IMR-90 (cell line): ENCODE measurements around the gene COL5A1. TPM values are rescaled to one million over a fixed set of nuclear protein-coding genes. Genes with fewer than 3 reads are reported as not detected.

ENCODE experiments used
- ATAC-seq: fragments of 200-7000 bp; cut with Tn5 transposase; 2 replicates; pipeline ENCODE4 v1.9.1; 2020; ENCODE audit warnings: low read depth, mild to moderate bottlenecking, moderate library complexity
- BruUV-seq: library from RNA; stranded (reverse); fragments of 400-500 nt; replicated peaks from 2 replicates; lab custom pipeline; 2021; lab: Mats Ljungman, UMichigan
- CTCF ChIA-PET: fragments of 300-600 bp; formaldehyde crosslinking; extraction: SDS; loops from one replicate; lab custom pipeline; 2021; ENCODE audit warnings: antibody characterized with exemption; lab: Yijun Ruan, JAX
- POLR2A ChIA-PET: fragments of 300-600 bp; sonication (Branson Sonifier 250); formaldehyde crosslinking; loops from one replicate; lab custom pipeline; 2022; ENCODE audit warnings: antibody characterized with exemption; ENCODE audit not compliant: unreplicated experiment; lab: Charles Lee
- DNase-seq: peaks from one replicate; pipeline ENCODE4 v3.0.0; 2013
- H2AFZ ChIP-seq: replicated peaks from 2 replicates; pipeline ENCODE3; 2013; ENCODE audit warnings: low read length, mild to moderate bottlenecking; ENCODE audit not compliant: poor library complexity
- H2AK5ac ChIP-seq: 2 replicates; pipeline ENCODE4 v1.6.1; 2013; ENCODE audit warnings: low read depth, low read length, inconsistent platforms
- H2AK9ac ChIP-seq: replicated peaks from 2 replicates; pipeline ENCODE3; 2013; ENCODE audit warnings: mild to moderate bottlenecking, low read depth, low read length, moderate library complexity; ENCODE audit not compliant: poor library complexity
- H2BK120ac ChIP-seq: 2 replicates; pipeline ENCODE4 v1.6.1; 2013; ENCODE audit warnings: low read depth, low read length, inconsistent platforms
- H2BK15ac ChIP-seq: 3 replicates; pipeline ENCODE4 v1.6.1; 2013; ENCODE audit warnings: low read depth, low read length, inconsistent platforms
- H2BK20ac ChIP-seq: 2 replicates; pipeline ENCODE4 v1.6.1; 2013; ENCODE audit warnings: low read depth, mild to moderate bottlenecking, inconsistent platforms, low read length, moderate library complexity
- H2BK5ac ChIP-seq: 2 replicates; pipeline ENCODE4 v1.6.1; 2013; ENCODE audit warnings: mild to moderate bottlenecking, low read depth, low read length, inconsistent platforms; ENCODE audit not compliant: poor library complexity, severe bottlenecking
- H3K14ac ChIP-seq: replicated peaks from 2 replicates; pipeline ENCODE4 v1.6.1; 2013; ENCODE audit warnings: low read depth, low read length, inconsistent platforms
- H3K18ac ChIP-seq: 2 replicates; pipeline ENCODE4 v1.6.1; 2013; ENCODE audit warnings: low read depth, low read length, control low read depth
- H3K23ac ChIP-seq: 2 replicates; pipeline ENCODE4 v1.6.1; 2013; ENCODE audit warnings: low read depth, low read length, inconsistent platforms
- H3K27ac ChIP-seq: 2 replicates; pipeline ENCODE4 v1.5.1; 2013; ENCODE audit warnings: mild to moderate bottlenecking, control low read depth, low read length; ENCODE audit not compliant: insufficient read depth
- H3K27me3 ChIP-seq: 2 replicates; pipeline ENCODE4 v1.6.1; 2013; ENCODE audit warnings: low read length; ENCODE audit not compliant: control insufficient read depth, insufficient read depth
- H3K36me3 ChIP-seq: 2 replicates; pipeline ENCODE4 v1.6.1; 2013; ENCODE audit warnings: low read length, mixed read lengths; ENCODE audit not compliant: control insufficient read depth, insufficient read depth
- H3K4ac ChIP-seq: 2 replicates; pipeline ENCODE4 v1.6.1; 2013; ENCODE audit warnings: low read depth, low read length, inconsistent platforms
- H3K4me1 ChIP-seq: 2 replicates; pipeline ENCODE4 v1.6.1; 2013; ENCODE audit warnings: low read length, mixed read lengths; ENCODE audit not compliant: control insufficient read depth, insufficient read depth
- H3K4me2 ChIP-seq: 2 replicates; pipeline ENCODE4 v1.6.1; 2013; ENCODE audit warnings: low read depth, mild to moderate bottlenecking, control low read depth, low read length, moderate library complexity
- H3K4me3 ChIP-seq: 2 replicates; pipeline ENCODE4 v1.5.1; 2013; ENCODE audit warnings: low read depth, mild to moderate bottlenecking, control low read depth, low read length, moderate library complexity; ENCODE audit not compliant: insufficient read depth
- H3K56ac ChIP-seq: 2 replicates; pipeline ENCODE4 v1.6.1; 2013; ENCODE audit warnings: low read length, inconsistent platforms; ENCODE audit not compliant: insufficient read depth; ENCODE audit errors: extremely low read depth
- H3K79me1 ChIP-seq, 2 experiments: 2 replicates each; pipeline ENCODE4 v1.6.1; 2013; ENCODE audit warnings: low read length in 2 of 2, inconsistent platforms in 1 of 2, low read depth in 1 of 2
- H3K9ac ChIP-seq: 2 replicates; pipeline ENCODE4 v1.6.1; 2013; ENCODE audit warnings: low read depth, low read length, control low read depth
- H3K9me1 ChIP-seq: 2 replicates; pipeline ENCODE4 v1.6.1; 2013; ENCODE audit warnings: low read length, inconsistent platforms; ENCODE audit not compliant: insufficient read depth
- H3K9me3 ChIP-seq: 2 replicates; pipeline ENCODE4 v1.6.1; 2013; ENCODE audit warnings: low read length; ENCODE audit not compliant: control insufficient read depth, insufficient read depth
- H4K20me1 ChIP-seq: 2 replicates; pipeline ENCODE4 v1.6.1; 2013; ENCODE audit warnings: low read length, inconsistent platforms; ENCODE audit not compliant: insufficient read depth
- H4K5ac ChIP-seq: 2 replicates; pipeline ENCODE4 v1.6.1; 2013; ENCODE audit warnings: mild to moderate bottlenecking, low read depth, low read length, control low read depth
- H4K8ac ChIP-seq, 2 experiments: 2 replicates each; pipeline ENCODE4 v1.6.1; 2013; ENCODE audit warnings: low read depth in 2 of 2, low read length in 2 of 2, control low read depth in 1 of 2, inconsistent platforms in 1 of 2
- H4K91ac ChIP-seq: 2 replicates; pipeline ENCODE4 v1.6.1; 2013; ENCODE audit warnings: low read depth, low read length, inconsistent platforms; ENCODE audit not compliant: insufficient read depth
- CEBPB ChIP-seq: IDR thresholded peaks from 2 replicates; pipeline ENCODE4 v1.6.1; 2012; ENCODE audit warnings: low read depth, low read length, improper control_type of control experiment
- CHD1 ChIP-seq: IDR thresholded peaks from 2 replicates; pipeline ENCODE4 v1.6.1; 2012; ENCODE audit warnings: low read depth, low read length, improper control_type of control experiment
- MAFK ChIP-seq: IDR thresholded peaks from 2 replicates; pipeline ENCODE4 v1.6.1; 2012; ENCODE audit warnings: low read depth, low read length, improper control_type of control experiment
- MAZ ChIP-seq: IDR thresholded peaks from 2 replicates; pipeline ENCODE4 v1.6.1; 2012; ENCODE audit warnings: low read depth, mild to moderate bottlenecking, low read length, improper control_type of control experiment, moderate library complexity, borderline replicate concordance
- NFE2L2 ChIP-seq: fragments of 150-350 bp; IDR thresholded peaks from 2 replicates; pipeline ENCODE4 v1.6.1; 2016; ENCODE audit warnings: low read depth, mild to moderate bottlenecking, low read length
- RAD21 ChIP-seq: IDR thresholded peaks from 2 replicates; pipeline ENCODE4 v1.6.1; 2012; ENCODE audit warnings: low read length, improper control_type of control experiment
- RCOR1 ChIP-seq: IDR thresholded peaks from 2 replicates; pipeline ENCODE4 v1.6.1; 2012; ENCODE audit warnings: mild to moderate bottlenecking, low read length, improper control_type of control experiment; ENCODE audit not compliant: insufficient replicate concordance
- RFX5 ChIP-seq: IDR thresholded peaks from 2 replicates; pipeline ENCODE4 v1.8.0; 2012; ENCODE audit warnings: low read depth, mild to moderate bottlenecking, low read length, moderate library complexity
- WGBS, 2 experiments: methylation state at CpG; one replicate each; pipeline versions ENCODE4 v1.1.5 to v1.1.7; 2013; ENCODE audit warnings: missing lambda C conversion rate in 2 of 2; ENCODE audit not compliant: insufficient read length in 1 of 2; ENCODE audit errors: extremely low coverage in 2 of 2; 5-methylcytosine and 5-hydroxymethylcytosine counted together
- dilution Hi-C: fragments of 300-500 bp; cut with HindIII; formaldehyde crosslinking; loops from one replicate; pipeline ENCODE4 v1.14.3; 2018; ENCODE audit warnings: low sequenced_read_pairs; ENCODE audit not compliant: unreplicated experiment
- in situ Hi-C: fragments of 300-500 bp; cut with MboI; formaldehyde crosslinking; loops from 3 replicates; pipeline ENCODE4 v1.14.3; 2019; ENCODE audit warnings: low sequenced_read_pairs, inconsistent platforms, mixed read lengths
- intact Hi-C: fragments of 100-400 bp; cut with micrococcal nuclease; formaldehyde crosslinking; loops from 2 replicates; pipeline ENCODE4 v1.10.0; 2022
- polyA plus RNA-seq, 3 experiments: library from polyadenylated mRNA; depleted of rRNA; stranded (reverse); fragments of >200 nt; gene quantifications; 2 replicates each; pipeline ENCODE4 v1.2.3, GENCODE V29; 2012; ENCODE audit warnings: low replicate concordance in 1 of 3
- total RNA-seq: library from RNA; depleted of rRNA; stranded (reverse); fragments of >200 nt; gene quantifications from 2 replicates; pipeline ENCODE4 v1.2.3, GENCODE V29; 2012
- TF ChIP-seq, protein P1 (sequence below): conservative IDR thresholded peaks from 2 replicates; pipeline ENCODE4 v1.5.1; 2012; ENCODE audit warnings: mild to moderate bottlenecking, low read depth, low read length, improper control_type of control experiment
- TF ChIP-seq, protein P2 (sequence below): fragments of 150-350 bp; IDR thresholded peaks from 2 replicates; pipeline ENCODE4 v1.6.1; 2017; ENCODE audit warnings: mild to moderate bottlenecking, antibody characterized with exemption, low read length, low read depth

The COL5A1 gene
- total and polyA plus RNA-seq, 2 of the 4 experiments (the other 2 are of a cell fraction): 19.2 to 173 TPM

DNA sequence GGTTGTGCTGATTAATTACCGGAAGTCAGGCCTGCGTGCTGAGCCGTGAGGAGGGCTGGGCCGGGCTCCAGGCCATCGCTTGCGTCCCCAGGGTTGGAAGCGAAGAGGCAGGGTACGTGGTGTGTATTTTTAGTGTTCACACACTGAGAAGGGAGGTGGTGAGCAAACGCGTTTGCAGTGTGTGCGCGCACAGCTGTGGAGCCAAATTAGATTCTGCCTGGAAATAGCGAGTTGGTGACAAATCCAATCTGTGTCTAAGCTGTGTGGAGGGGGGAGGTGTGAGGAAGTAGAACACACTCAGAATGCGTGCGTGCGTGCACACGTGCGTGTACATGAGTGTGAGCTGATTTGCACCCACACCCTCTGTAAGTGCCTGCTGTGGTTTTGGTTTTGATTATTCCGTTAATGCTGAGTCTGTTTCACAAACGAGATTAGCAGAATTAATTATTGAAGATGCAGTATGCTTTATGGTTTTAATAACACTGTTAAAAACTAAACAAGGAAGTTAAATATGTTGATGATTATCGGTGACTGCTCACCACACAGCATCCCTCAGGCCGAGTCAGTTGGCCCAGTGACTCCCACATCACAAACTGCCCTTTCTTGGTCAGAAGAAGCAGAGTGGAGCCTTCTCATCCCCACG is 127.2 kb downstream of the COL5A1 start:
- Histone ChIP-seq H2BK5ac (peak overlapping the region; percentile 34), H2BK20ac (no peak overlapping the region), H3K9ac (no peak overlapping the region), H2AFZ (no peak overlapping the region), H3K9me3 (no peaks in the 10 kb centered on the region), H4K91ac (no peak overlapping the region), H2BK15ac (no peak overlapping the region; the same call in 2 of the 3 replicates), H3K4me1 (peaks cover 2% of the 10 kb centered on the region; the same call in 1 of the 2 replicates), H3K9me1 (peaks cover 9% of the 10 kb centered on the region), H3K4me2 (no peak overlapping the region), H3K4me3 (no peak overlapping the region), H3K14ac (no peak overlapping the region), H4K20me1 (peaks cover 32% of the 10 kb centered on the region), H2AK9ac (no peak overlapping the region), H3K23ac (no peak overlapping the region), H4K5ac (no peak overlapping the region), H4K8ac (no peak overlapping the region), H3K18ac (no peak overlapping the region), H3K56ac (no peak overlapping the region), H2AK5ac (no peak overlapping the region), H3K4ac (no peak overlapping the region; the same call in 1 of the 2 replicates), H3K79me1 (peaks cover 7 to 77% of the 10 kb centered on the region in 2 experiments; a peak in 3 of 4 replicates), H2BK120ac (no peak overlapping the region), H3K36me3 (peaks cover 87% of the 10 kb centered on the region), H3K27ac (no peak overlapping the region), H3K27me3 (no peaks in the 10 kb centered on the region)
- CTCF ChIA-PET: no interaction called here
- intact Hi-C loops: no loop called here
- DNase-seq (no peak), ATAC-seq (no peak)
- BruUV-seq: no TSS peak
- 72% methylated on average over 6 of the region's 23 CpGs; no CpG with 5 or more reads in 1 of the 2 experiments for WGBS, 2 experiments
- dilution Hi-C loops: no loop called here
- POLR2A ChIA-PET: no interaction called here
- TF ChIP-seq RCOR1 (no peak), RFX5 (no peak), NFE2L2 (no peak), CHD1 (no peak), CEBPB (no peak), RAD21 (no peak), MAZ (no peak), MAFK (no peak)
- TF ChIP-seq, protein P1, sequence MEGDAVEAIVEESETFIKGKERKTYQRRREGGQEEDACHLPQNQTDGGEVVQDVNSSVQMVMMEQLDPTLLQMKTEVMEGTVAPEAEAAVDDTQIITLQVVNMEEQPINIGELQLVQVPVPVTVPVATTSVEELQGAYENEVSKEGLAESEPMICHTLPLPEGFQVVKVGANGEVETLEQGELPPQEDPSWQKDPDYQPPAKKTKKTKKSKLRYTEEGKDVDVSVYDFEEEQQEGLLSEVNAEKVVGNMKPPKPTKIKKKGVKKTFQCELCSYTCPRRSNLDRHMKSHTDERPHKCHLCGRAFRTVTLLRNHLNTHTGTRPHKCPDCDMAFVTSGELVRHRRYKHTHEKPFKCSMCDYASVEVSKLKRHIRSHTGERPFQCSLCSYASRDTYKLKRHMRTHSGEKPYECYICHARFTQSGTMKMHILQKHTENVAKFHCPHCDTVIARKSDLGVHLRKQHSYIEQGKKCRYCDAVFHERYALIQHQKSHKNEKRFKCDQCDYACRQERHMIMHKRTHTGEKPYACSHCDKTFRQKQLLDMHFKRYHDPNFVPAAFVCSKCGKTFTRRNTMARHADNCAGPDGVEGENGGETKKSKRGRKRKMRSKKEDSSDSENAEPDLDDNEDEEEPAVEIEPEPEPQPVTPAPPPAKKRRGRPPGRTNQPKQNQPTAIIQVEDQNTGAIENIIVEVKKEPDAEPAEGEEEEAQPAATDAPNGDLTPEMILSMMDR: no peak
- TF ChIP-seq, protein P2, sequence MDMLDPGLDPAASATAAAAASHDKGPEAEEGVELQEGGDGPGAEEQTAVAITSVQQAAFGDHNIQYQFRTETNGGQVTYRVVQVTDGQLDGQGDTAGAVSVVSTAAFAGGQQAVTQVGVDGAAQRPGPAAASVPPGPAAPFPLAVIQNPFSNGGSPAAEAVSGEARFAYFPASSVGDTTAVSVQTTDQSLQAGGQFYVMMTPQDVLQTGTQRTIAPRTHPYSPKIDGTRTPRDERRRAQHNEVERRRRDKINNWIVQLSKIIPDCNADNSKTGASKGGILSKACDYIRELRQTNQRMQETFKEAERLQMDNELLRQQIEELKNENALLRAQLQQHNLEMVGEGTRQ: no peak
- in situ Hi-C loops: no loop called here
